ENCODE data around the gene ARIH1. TPM values are rescaled to one million over a fixed set of nuclear protein-coding genes. Genes with fewer than 3 reads are reported as not detected.

The ARIH1 gene
- total and polyA plus RNA-seq, 2 of the 8 experiments (the other 6 are each of a cell fraction or from before 2014, with no cell fraction given) = 32.7 to 179 TPM

DNA sequence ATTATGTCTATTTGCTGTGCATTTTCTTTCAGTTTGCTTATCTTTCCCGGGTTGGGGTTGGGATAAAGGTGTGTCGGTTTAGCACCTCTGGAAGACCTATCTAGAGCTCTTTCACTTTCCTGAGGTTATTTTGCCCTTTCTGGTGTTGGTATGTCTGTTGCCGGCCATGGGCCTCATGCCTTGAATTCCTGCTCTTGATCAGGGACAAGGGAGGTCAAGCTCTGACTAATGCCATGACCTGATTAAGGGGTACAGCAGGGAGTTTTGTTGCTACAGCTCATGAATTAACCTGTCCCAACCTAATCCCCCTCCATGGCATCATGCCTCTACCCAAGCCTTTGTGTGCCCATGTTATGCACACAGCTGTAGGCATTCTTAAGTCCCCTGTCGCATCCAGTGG lies 109.9 kb downstream of the ARIH1 start (continued):
- TF ChIP-seq ATF2 (IDR thresholded peaks at IDR 0.05; ENCODE audit: low read length) (no peak), E2F6 (IDR thresholded peaks at IDR 0.05) (no peak), ASH2L (IDR thresholded peaks at IDR 0.05; ENCODE audit: low read length) (no peak), NRF1 (IDR thresholded peaks at IDR 0.05; ENCODE audit: low read depth, low read length) (no peak), TAF7 (optimal IDR thresholded peaks at IDR 0.05; ENCODE audit: borderline replicate concordance, low read depth, low read length) (no peak)
